T-cell (primary cell): ENCODE data around the gene RUNX3. TPM values are rescaled to one million over a fixed set of nuclear protein-coding genes. Genes with fewer than 3 reads are reported as not detected.

Experiments used
- ATAC-seq, 4 experiments: fragments of 200-7000 bp in 3 of 4; fragments of 150-1000 bp in 1 of 4; cut with Tn5 transposase; replicated peaks in 1 of 4; 1 replicate in 3 of 4; 2 replicates in 1 of 4; pipeline ENCODE4 v1.10.0; 2021; ENCODE audit warnings: moderate library complexity in 3 of 4, mild to moderate bottlenecking in 2 of 4, moderate number of reproducible peaks in 1 of 4
- CTCF ChIA-PET, 2 donors: fragments of 300-600 bp; sonication (Branson Sonifier 250); formaldehyde crosslinking; loops; one replicate each; lab custom pipeline; 2022; ENCODE audit warnings: antibody characterized with exemption in 2 of 2; lab: Charles Lee
- POLR2A ChIA-PET, 2 donors: fragments of 300-600 bp; sonication (Branson Sonifier 250); formaldehyde crosslinking; loops; one replicate each; lab custom pipeline; 2022; ENCODE audit warnings: antibody characterized with exemption in 2 of 2; lab: Charles Lee
- DNase-seq, 35 experiments: peaks; one replicate each; pipeline versions ENCODE4 v3.0.0 to v3.0.0-alpha.2; 2013 to 2023
- H3K27ac ChIP-seq: one replicate; pipeline ENCODE4 v1.5.1; 2013; ENCODE audit warnings: low read length
- H3K27me3 ChIP-seq, 2 experiments: replicated peaks in 1 of 2; 1 replicate in 1 of 2; 2 replicates in 1 of 2; pipeline versions ENCODE4 v1.6.1 to v1.7.0; 2013; ENCODE audit warnings: low read length in 1 of 2, mixed read lengths in 1 of 2; ENCODE audit not compliant: control insufficient read depth in 2 of 2, insufficient read depth in 2 of 2; ENCODE audit errors: extremely low read depth in 1 of 2
- H3K36me3 ChIP-seq, 2 donors: 1 replicate in 1 of 2; 2 replicates in 1 of 2; pipeline versions ENCODE4 v1.6.1 to v1.7.0; 2013; ENCODE audit warnings: low read length in 1 of 2; ENCODE audit not compliant: control insufficient read depth in 2 of 2, insufficient read depth in 1 of 2; ENCODE audit errors: extremely low read depth in 1 of 2
- H3K4me1 ChIP-seq, 2 experiments: 1 replicate in 1 of 2; 2 replicates in 1 of 2; pipeline versions ENCODE4 v1.6.1 to v1.7.0; 2013; ENCODE audit warnings: low read length in 2 of 2, mixed read lengths in 1 of 2; ENCODE audit not compliant: insufficient read depth in 2 of 2, control insufficient read depth in 1 of 2; ENCODE audit errors: extremely low read depth in 1 of 2
- H3K4me3 ChIP-seq, 2 donors: 1 replicate in 1 of 2; 2 replicates in 1 of 2; pipeline versions ENCODE4 v1.5.1 to v1.7.0; 2013; ENCODE audit warnings: mild to moderate bottlenecking in 2 of 2, low read length in 1 of 2, moderate library complexity in 1 of 2; ENCODE audit not compliant: control insufficient read depth in 1 of 2; ENCODE audit errors: extremely low read depth in 1 of 2
- H3K9me3 ChIP-seq: 2 replicates; pipeline ENCODE4 v1.7.0; 2013
- H3K27ac Mint-ChIP-seq, 2 donors: one replicate each; pipeline ENCODE4 v1.8.0; 2020 to 2021; ENCODE audit warnings: mild to moderate bottlenecking in 2 of 2, mixed read lengths in 2 of 2
- H3K27me3 Mint-ChIP-seq, 2 donors: one replicate each; pipeline ENCODE4 v1.8.0; 2021 to 2022; ENCODE audit warnings: mixed read lengths in 2 of 2
- H3K36me3 Mint-ChIP-seq: one replicate; pipeline ENCODE4 v1.8.0; 2021; ENCODE audit warnings: mixed read lengths
- H3K4me1 Mint-ChIP-seq, 3 donors: one replicate each; pipeline ENCODE4 v1.8.0; 2020 to 2022; ENCODE audit warnings: mixed read lengths in 3 of 3, mild to moderate bottlenecking in 1 of 3
- H3K4me3 Mint-ChIP-seq, 3 donors: one replicate each; pipeline ENCODE4 v1.8.0; 2020 to 2022; ENCODE audit warnings: mild to moderate bottlenecking in 3 of 3, mixed read lengths in 3 of 3, moderate library complexity in 3 of 3
- H3K9me3 Mint-ChIP-seq, 3 donors: one replicate each; pipeline ENCODE4 v1.8.0; 2020 to 2022; ENCODE audit warnings: mixed read lengths in 3 of 3
- WGBS: methylation state at CpG from one replicate; pipeline ENCODE4 v1.1.5; 2013; ENCODE audit warnings: missing lambda C conversion rate; ENCODE audit not compliant: insufficient coverage; 5-methylcytosine and 5-hydroxymethylcytosine counted together
- total RNA-seq, 35 experiments: library from RNA in 6 of 35; stranded (reverse) in 6 of 35; fragments of 120-200 nt in 1 of 35; gene quantifications; one replicate each; pipeline versions ENCODE4 v1.2.1 to v1.2.4 and lab custom pipeline; 2013 to 2026

Gene RUNX3
- total RNA-seq, 5 donors from 2014 or later (not counting 1 experiment from before 2014, with no cell fraction given): 140 to 220 (median 145) TPM

DNA sequence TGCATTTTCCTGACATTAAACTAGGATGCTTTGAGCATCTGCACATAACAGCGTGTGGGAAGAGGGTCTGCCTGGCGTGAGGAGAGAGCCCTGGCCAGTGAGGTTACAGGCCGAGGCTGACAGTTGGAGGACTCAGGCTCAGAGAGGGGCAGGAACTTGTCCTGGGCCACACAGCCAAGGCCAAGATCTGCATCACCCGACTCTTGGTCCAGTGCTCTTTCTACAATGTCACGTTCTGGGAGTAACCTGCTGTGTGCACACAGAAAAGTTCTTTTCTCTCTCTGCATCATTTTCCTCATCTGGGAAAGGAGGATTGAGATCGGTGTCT, 42.8 kb upstream of the RUNX3 start:
- no peaks in the 10 kb centered on the region for H3K36me3 ChIP-seq
- H3K4me1 Mint-ChIP-seq: peaks cover 47 to 71% (median 66%) of the 10 kb centered on the region in 3 donors
- POLR2A ChIA-PET: no interaction called here
- H3K36me3 Mint-ChIP-seq: peaks cover 12% of the 10 kb centered on the region
- peak overlapping the region in 1 of 3 donors; percentile 75 for H3K4me3 Mint-ChIP-seq
- CTCF ChIA-PET: no interaction called here
- no peak for DNase-seq
- H3K9me3 Mint-ChIP-seq: peaks cover 19 to 27% (median 23%) of the 10 kb centered on the region in 3 donors
- no peak for ATAC-seq
- peaks cover 0 to 6% of the 10 kb centered on the region in 2 experiments for H3K27me3 ChIP-seq
- no peak overlapping the region for H3K27ac ChIP-seq
- WGBS: 92% methylated on average over 3 of the region's 6 CpGs
- peak overlapping the region; percentile 69 to 73 for H3K27ac Mint-ChIP-seq
- H3K27me3 Mint-ChIP-seq: no peaks in the 10 kb centered on the region
- peaks cover 5% of the 10 kb centered on the region for H3K9me3 ChIP-seq
- no peak overlapping the region for H3K4me3 ChIP-seq
- peaks cover 28 to 38% of the 10 kb centered on the region in 2 experiments for H3K4me1 ChIP-seq

DNA sequence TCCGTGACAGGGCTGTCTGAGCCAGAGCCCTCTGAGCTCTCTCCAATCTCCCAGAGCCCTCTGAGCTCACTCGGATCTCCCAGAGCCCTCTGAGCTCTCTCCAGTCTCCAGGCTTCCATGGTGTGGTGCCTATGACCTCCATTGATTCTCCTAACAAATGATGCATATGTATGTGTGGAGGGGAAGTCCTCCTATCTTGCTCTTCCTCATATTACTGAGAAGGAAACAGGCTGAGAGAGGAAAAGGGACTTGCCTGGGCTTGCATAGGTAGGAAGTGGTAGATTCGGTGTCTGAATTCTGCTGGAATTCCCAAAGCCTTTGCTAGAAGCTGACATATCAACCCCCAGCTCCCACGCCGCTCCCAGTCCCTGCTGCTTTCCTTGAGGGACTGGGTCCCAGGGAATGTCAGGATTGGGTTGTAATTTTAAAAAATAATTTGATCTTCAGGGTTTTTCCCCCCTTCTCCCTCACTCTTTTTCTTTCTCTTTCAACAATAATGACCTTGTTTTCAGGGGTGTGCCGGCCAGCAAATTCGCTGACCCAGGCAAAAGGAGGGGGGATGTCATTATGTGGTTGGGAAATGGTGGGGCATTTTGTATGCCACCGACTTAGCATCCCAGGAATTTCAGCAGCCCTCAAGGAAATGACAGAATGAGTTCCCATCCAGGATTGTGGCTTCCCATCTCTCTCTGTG, 42.3 kb upstream of the RUNX3 start:
- peak overlapping the region in 1 of 3 donors; percentile 75 for H3K4me3 Mint-ChIP-seq
- no peak for ATAC-seq
- Histone ChIP-seq H3K36me3 (no peaks in the 10 kb centered on the region), H3K27ac (no peak overlapping the region), H3K4me3 (no peak overlapping the region), H3K4me1 (peaks cover 28 to 38% of the 10 kb centered on the region in 2 experiments), H3K27me3 (peaks cover 0 to 6% of the 10 kb centered on the region in 2 experiments), H3K9me3 (peaks cover 5% of the 10 kb centered on the region)
- POLR2A ChIA-PET: no interaction called here
- CTCF ChIA-PET: interaction anchor here (0.6 to 1.5 kb wide), 4 partner anchors 9 to 1194 kb away, joined by 3 to 6 read pairs (median 4); partner anchors contain the start of gene PITHD1 (in 1 of the 2)
- H3K27ac Mint-ChIP-seq: peak overlapping the region; percentile 69 to 73
- no peak for DNase-seq
- peaks cover 46 to 71% (median 64%) of the 10 kb centered on the region in 3 donors for H3K4me1 Mint-ChIP-seq
- WGBS: 80% methylated on average over 1 of the region's 8 CpGs
- H3K27me3 Mint-ChIP-seq: no peaks in the 10 kb centered on the region
- peaks cover 12% of the 10 kb centered on the region for H3K36me3 Mint-ChIP-seq
- H3K9me3 Mint-ChIP-seq: peaks cover 19 to 27% (median 23%) of the 10 kb centered on the region in 3 donors

DNA sequence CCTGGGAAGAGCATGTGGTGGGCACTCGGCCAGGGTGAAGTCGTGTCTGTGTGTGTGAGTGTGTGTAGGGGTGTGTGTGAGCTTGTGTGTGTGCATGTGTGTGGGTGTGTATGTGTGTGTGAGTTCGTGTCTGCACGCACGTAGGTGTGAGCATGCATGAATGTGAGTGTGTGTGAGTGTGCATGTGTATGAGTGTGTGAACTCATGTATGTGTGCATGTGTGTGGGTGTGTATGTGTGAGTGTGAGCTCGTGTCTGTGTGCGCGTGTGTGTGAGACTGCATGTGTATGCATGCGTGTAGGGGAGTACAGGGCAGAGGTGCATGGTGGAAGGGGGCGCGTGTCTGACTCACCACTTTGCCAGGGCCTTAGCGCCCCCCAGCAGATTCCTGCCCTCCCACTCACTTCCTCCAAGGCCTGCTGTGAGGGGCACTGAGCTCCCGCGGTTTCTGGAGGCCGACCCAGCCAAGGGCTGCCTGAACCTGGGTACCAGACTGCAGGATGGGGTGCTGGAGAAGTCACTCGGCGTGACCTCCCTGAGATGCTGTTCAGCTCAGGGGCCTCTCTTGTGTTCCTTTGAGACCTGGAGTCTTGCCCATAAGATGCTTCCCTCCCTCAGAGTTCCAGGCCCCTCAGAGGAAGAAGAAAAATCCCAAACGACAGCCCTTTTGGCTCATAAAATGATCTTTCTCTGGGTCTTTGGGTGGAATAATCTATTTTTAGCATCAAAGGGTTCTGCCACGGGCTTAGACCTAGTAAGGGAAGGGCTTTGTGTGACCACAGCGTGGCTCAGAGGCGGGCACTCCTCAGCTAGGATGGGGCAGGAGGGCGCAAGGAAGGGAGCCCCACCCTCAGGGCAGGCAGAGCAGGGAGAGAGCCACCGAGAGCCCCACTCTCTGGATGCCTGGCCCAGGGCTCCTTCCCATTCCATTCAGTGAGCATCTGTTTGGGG, 41.1 kb upstream of the RUNX3 start:
- POLR2A ChIA-PET: interaction anchor here in 1 of 2 donors (0.6 kb wide), 1 partner anchor 51 kb away, joined by 4 read pairs; no protein-coding TSS in a partner anchor
- CTCF ChIA-PET: interaction anchor here (0.8 to 1.5 kb wide), 3 partner anchors 10 to 66 kb away, joined by 3 to 4 read pairs (median 4); no protein-coding TSS in a partner anchor
- Histone ChIP-seq H3K27ac (no peak overlapping the region), H3K4me3 (no peak overlapping the region), H3K9me3 (peaks cover 5% of the 10 kb centered on the region), H3K4me1 (peaks cover 28 to 50% of the 10 kb centered on the region in 2 experiments), H3K27me3 (peaks cover 0 to 11% of the 10 kb centered on the region in 2 experiments), H3K36me3 (no peaks in the 10 kb centered on the region)
- Mint-ChIP-seq H3K27ac (peak overlapping the region; percentile 25 to 61), H3K9me3 (peaks cover 14 to 20% (median 17%) of the 10 kb centered on the region in 3 donors), H3K4me3 (peak overlapping the region in 2 of 3 donors; percentile 21 to 75), H3K4me1 (peaks cover 42 to 64% (median 62%) of the 10 kb centered on the region in 3 donors), H3K27me3 (no peaks in the 10 kb centered on the region), H3K36me3 (peaks cover 11% of the 10 kb centered on the region)
- peak; percentile 30 to 50 (median 48) for ATAC-seq
- WGBS: 53% methylated on average over 10 of the region's 23 CpGs
- no peak for DNase-seq

DNA sequence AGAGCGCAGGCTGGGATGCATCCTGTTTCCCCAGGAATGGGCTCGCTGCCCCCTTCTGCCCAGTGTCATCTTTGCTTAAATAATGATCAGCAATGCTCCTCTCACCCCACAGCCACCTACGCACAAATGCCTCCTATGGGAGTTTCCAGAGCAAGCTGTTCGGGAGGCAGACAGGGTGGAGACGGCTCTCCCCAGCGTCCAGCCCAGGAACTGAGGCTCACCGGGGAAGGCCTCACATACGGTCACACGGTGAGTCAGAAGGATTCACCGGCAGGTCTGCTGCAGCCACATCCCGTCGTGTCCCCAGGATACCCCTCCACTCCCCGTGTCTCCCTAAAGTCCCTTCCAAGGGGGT, 40.3 kb upstream of the RUNX3 start:
- 100% methylated on average over 4 of the region's 13 CpGs for WGBS
- Mint-ChIP-seq H3K4me3 (peak overlapping the region in 2 of 3 donors; percentile 53 to 75), H3K4me1 (peaks cover 50 to 70% (median 66%) of the 10 kb centered on the region in 3 donors), H3K27ac (peak overlapping the region; percentile 85 to 89), H3K27me3 (no peaks in the 10 kb centered on the region), H3K36me3 (peaks cover 5% of the 10 kb centered on the region), H3K9me3 (peaks cover 11 to 12% (median 11%) of the 10 kb centered on the region in 3 donors)
- ATAC-seq (no peak), DNase-seq (no peak)
- H3K4me3 ChIP-seq: no peak overlapping the region
- CTCF ChIA-PET: no interaction called here
- H3K36me3 ChIP-seq: no peaks in the 10 kb centered on the region
- H3K27ac ChIP-seq: no peak overlapping the region
- peaks cover 3% of the 10 kb centered on the region for H3K9me3 ChIP-seq
- peaks cover 28 to 58% of the 10 kb centered on the region in 2 experiments for H3K4me1 ChIP-seq
- peaks cover 0 to 11% of the 10 kb centered on the region in 2 experiments for H3K27me3 ChIP-seq
- POLR2A ChIA-PET: interaction anchor here in 1 of 2 donors (1.0 kb wide), 1 partner anchor 148 kb away, joined by 3 read pairs; no protein-coding TSS in a partner anchor

DNA sequence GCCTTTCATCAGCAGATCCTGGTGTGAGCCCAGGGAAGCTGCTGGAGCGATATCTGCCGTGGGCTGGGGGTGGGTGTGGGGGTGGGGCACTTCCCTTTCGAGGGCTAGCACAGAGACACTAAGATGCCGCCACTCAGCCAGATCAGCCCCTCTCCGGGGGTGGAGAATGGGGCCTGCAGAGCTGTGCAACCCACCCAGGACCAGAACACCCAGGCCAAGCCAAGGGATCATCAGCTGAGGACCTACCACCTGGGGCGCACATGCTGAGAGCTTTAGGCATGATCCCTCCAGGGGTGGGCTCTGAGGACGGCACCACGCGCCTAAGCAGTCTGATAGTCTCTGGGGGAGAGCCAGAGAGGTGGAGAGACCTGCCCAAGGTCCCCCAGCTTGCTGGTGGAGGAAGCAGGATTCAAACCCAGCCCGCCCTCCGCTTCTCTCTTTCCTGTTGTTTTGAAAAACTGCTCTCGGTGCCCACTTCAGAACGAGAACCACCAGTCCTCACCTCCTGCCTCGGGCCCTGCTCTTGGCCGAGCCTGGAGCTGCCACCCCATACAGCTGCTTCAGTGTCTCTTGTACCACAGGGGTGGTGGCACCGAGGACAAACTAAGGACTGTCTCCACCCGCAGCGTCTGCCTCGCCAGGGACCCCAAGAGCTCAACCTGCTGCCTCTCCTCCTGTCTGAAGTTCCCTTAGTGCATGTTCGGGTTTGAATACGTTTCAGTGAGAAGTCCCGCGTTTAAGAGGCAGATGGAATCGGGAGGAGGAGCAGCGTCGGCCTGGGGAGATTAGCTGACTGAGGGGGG, 39.7 kb upstream of the RUNX3 start:
- Mint-ChIP-seq H3K9me3 (peaks cover 5 to 7% (median 6%) of the 10 kb centered on the region in 3 donors), H3K4me1 (peaks cover 56 to 76% (median 71%) of the 10 kb centered on the region in 3 donors), H3K4me3 (peak overlapping the region; percentile 9 to 75 (median 53)), H3K27me3 (no peaks in the 10 kb centered on the region), H3K27ac (peak overlapping the region; percentile 85 to 89), H3K36me3 (peaks cover 3% of the 10 kb centered on the region)
- WGBS: 67% methylated on average over 22 of the region's 26 CpGs
- ChIA-PET POLR2A (interaction anchor here in 1 of 2 donors (1.0 kb wide), 1 partner anchor 147 kb away, joined by 3 read pairs; no protein-coding TSS in a partner anchor), CTCF (interaction anchor here in 1 of 2 donors (0.5 kb wide), 1 partner anchor 42 kb away, joined by 3 read pairs; no protein-coding TSS in a partner anchor)
- Histone ChIP-seq H3K4me1 (peaks cover 31 to 64% of the 10 kb centered on the region in 2 experiments), H3K36me3 (no peaks in the 10 kb centered on the region), H3K9me3 (no peaks in the 10 kb centered on the region), H3K4me3 (no peak overlapping the region), H3K27ac (no peak overlapping the region), H3K27me3 (peaks cover 0 to 11% of the 10 kb centered on the region in 2 experiments)
- DNase-seq (no peak), ATAC-seq (no peak)
